CD14-positive monocyte (primary cell): ENCODE measurements around the gene OR2T8. TPM values are rescaled to one million over a fixed set of nuclear protein-coding genes. Genes with fewer than 3 reads are reported as not detected.

Source experiments
- DNase-seq, 3 donors: peaks; one replicate each; pipeline ENCODE4 v3.0.0-alpha.2; 2011 to 2022
- H2AFZ ChIP-seq: 2 replicates; pipeline ENCODE4 v1.6.0; 2012; ENCODE audit warnings: mild to moderate bottlenecking, low read depth, low read length, inconsistent platforms; ENCODE audit not compliant: insufficient read depth, poor library complexity, severe bottlenecking
- H3K27ac ChIP-seq, 2 donors: 1 replicate in 1 of 2; 2 replicates in 1 of 2; pipeline ENCODE4 v1.5.1; 2012 to 2013; ENCODE audit warnings: low read length in 2 of 2, control low read depth in 1 of 2, inconsistent platforms in 1 of 2, low read depth in 1 of 2, mild to moderate bottlenecking in 1 of 2
- H3K27me3 ChIP-seq, 2 donors: one replicate each; pipeline versions ENCODE4 v1.6.0 to v1.6.1; 2011 to 2013; ENCODE audit warnings: low read length in 2 of 2; ENCODE audit not compliant: control insufficient read depth in 2 of 2, insufficient read depth in 2 of 2
- H3K36me3 ChIP-seq, 2 donors: replicated peaks in 1 of 2; 1 replicate in 1 of 2; 2 replicates in 1 of 2; pipeline versions ENCODE4 v1.5.1 to v1.6.1; 2012 to 2013; ENCODE audit warnings: low read length in 2 of 2, control low read depth in 1 of 2, inconsistent platforms in 1 of 2, mild to moderate bottlenecking in 1 of 2; ENCODE audit not compliant: insufficient read depth in 2 of 2, control insufficient read depth in 1 of 2
- H3K4me1 ChIP-seq, 2 donors: 1 replicate in 1 of 2; 2 replicates in 1 of 2; pipeline versions ENCODE4 v1.5.1 to v1.6.1; 2012 to 2013; ENCODE audit warnings: low read length in 2 of 2, control low read depth in 1 of 2, inconsistent platforms in 1 of 2, mild to moderate bottlenecking in 1 of 2, moderate library complexity in 1 of 2; ENCODE audit not compliant: insufficient read depth in 2 of 2, control insufficient read depth in 1 of 2
- H3K4me2 ChIP-seq: replicated peaks from 2 replicates; pipeline ENCODE3; 2012; ENCODE audit warnings: low read length, moderate library complexity, mild to moderate bottlenecking; ENCODE audit not compliant: poor library complexity, severe bottlenecking; ENCODE audit errors: extremely low read depth
- H3K4me3 ChIP-seq, 3 experiments: fragments of 200-600 bp in 1 of 3; sonication (generic) in 1 of 3; replicated peaks in 1 of 3; 1 replicate in 2 of 3; 2 replicates in 1 of 3; pipeline ENCODE4 v1.5.1; 2011 to 2013; ENCODE audit warnings: low read length in 3 of 3, mild to moderate bottlenecking in 3 of 3, control low read depth in 2 of 3, low read depth in 2 of 3, inconsistent platforms in 1 of 3, moderate library complexity in 1 of 3
- H3K79me2 ChIP-seq: 2 replicates; pipeline ENCODE4 v1.6.0; 2012; ENCODE audit warnings: mild to moderate bottlenecking, control low read depth, inconsistent platforms, low read length, moderate library complexity; ENCODE audit not compliant: insufficient read depth
- H3K9ac ChIP-seq: 2 replicates; pipeline ENCODE4 v1.6.0; 2017; ENCODE audit warnings: low read length, mild to moderate bottlenecking; ENCODE audit not compliant: insufficient read depth, poor library complexity, severe bottlenecking
- H3K9me3 ChIP-seq, 2 donors: replicated peaks in 1 of 2; 1 replicate in 1 of 2; 2 replicates in 1 of 2; pipeline versions ENCODE4 v1.5.1 to v1.6.1; 2012 to 2013; ENCODE audit warnings: low read length in 2 of 2, control low read depth in 1 of 2; ENCODE audit not compliant: control insufficient read depth in 1 of 2, insufficient read depth in 1 of 2
- H4K20me1 ChIP-seq: 2 replicates; pipeline ENCODE4 v1.6.0; 2012; ENCODE audit warnings: mild to moderate bottlenecking, low read length, control low read depth, moderate library complexity; ENCODE audit not compliant: insufficient read depth
- H3K27ac Mint-ChIP-seq, 7 donors: one replicate each; pipeline ENCODE4 v1.8.0; 2020; ENCODE audit warnings: mild to moderate bottlenecking in 7 of 7, mixed read lengths in 7 of 7, moderate library complexity in 6 of 7, inconsistent platforms in 2 of 7
- H3K27me3 Mint-ChIP-seq, 3 donors: one replicate each; pipeline ENCODE4 v1.8.0; 2021 to 2022; ENCODE audit warnings: low read depth in 3 of 3, mild to moderate bottlenecking in 3 of 3, mixed read lengths in 3 of 3, moderate library complexity in 3 of 3, inconsistent platforms in 1 of 3
- H3K36me3 Mint-ChIP-seq, 2 donors: one replicate each; pipeline ENCODE4 v1.8.0; 2020; ENCODE audit warnings: mixed read lengths in 2 of 2, inconsistent platforms in 1 of 2, mild to moderate bottlenecking in 1 of 2
- H3K4me1 Mint-ChIP-seq: one replicate; pipeline ENCODE4 v1.8.0; 2020; ENCODE audit warnings: mild to moderate bottlenecking, mixed read lengths
- H3K4me3 Mint-ChIP-seq, 2 donors: one replicate each; pipeline ENCODE4 v1.8.0; 2020; ENCODE audit warnings: mild to moderate bottlenecking in 2 of 2, mixed read lengths in 2 of 2, moderate library complexity in 1 of 2
- H3K9me3 Mint-ChIP-seq, 7 donors: one replicate each; pipeline ENCODE4 v1.8.0; 2020 to 2022; ENCODE audit warnings: mixed read lengths in 7 of 7, mild to moderate bottlenecking in 6 of 7, moderate library complexity in 6 of 7, inconsistent platforms in 2 of 7
- CTCF ChIP-seq: fragments of 200-600 bp; IDR thresholded peaks from one replicate; pipeline ENCODE4 v1.8.0; 2022; ENCODE audit warnings: antibody characterized with exemption, mild to moderate bottlenecking
- WGBS: methylation state at CpG from one replicate; pipeline ENCODE4 v1.1.5; 2013; ENCODE audit warnings: missing lambda C conversion rate; ENCODE audit not compliant: insufficient coverage; 5-methylcytosine and 5-hydroxymethylcytosine counted together
- intact Hi-C, 2 donors: fragments of 100-400 bp; cut with micrococcal nuclease; formaldehyde crosslinking; loops; one replicate each; pipeline versions ENCODE4 v1.15.0 to v1.15.1; 2023
- polyA plus RNA-seq, 3 donors: library from polyadenylated mRNA; depleted of rRNA in 1 of 3; unstranded in 2 of 3; stranded (reverse) in 1 of 3; fragments of 300-500 nt in 2 of 3; fragments of >200 nt in 1 of 3; fragmentation: Illumina TruSeq in 2 of 3; gene quantifications; 1 replicate in 2 of 3; 2 replicates in 1 of 3; pipeline ENCODE4 v1.2.3, GENCODE V29; 2012 to 2021

The OR2T8 gene
- polyA plus RNA-seq, 3 donors: not detected

- no peaks in the 10 kb centered on the region for H3K79me2 ChIP-seq
- no peaks in the 10 kb centered on the region for H3K27me3 ChIP-seq
- Mint-ChIP-seq H3K27me3 (peaks cover 0 to 2% (median 0%) of the 10 kb centered on the region in 3 donors), H3K36me3 (peaks cover 0 to 2% of the 10 kb centered on the region in 2 donors), H3K27ac (no peak overlapping the region), H3K4me3 (no peak overlapping the region), H3K4me1 (no peaks in the 10 kb centered on the region), H3K9me3 (peaks cover 0 to 28% (median 0%) of the 10 kb centered on the region in 7 donors)
- no peak overlapping the region for H3K4me2 ChIP-seq
- no peak overlapping the region for H3K9ac ChIP-seq
- H3K4me1 ChIP-seq: no peaks in the 10 kb centered on the region
- no peak overlapping the region for H3K4me3 ChIP-seq
- TF ChIP-seq CTCF: no peak
- no peak for DNase-seq
- H3K9me3 ChIP-seq: peaks cover 0 to 23% of the 10 kb centered on the region in 2 donors
- H2AFZ ChIP-seq: no peak overlapping the region
- H3K36me3 ChIP-seq: no peaks in the 10 kb centered on the region
- intact Hi-C loops: no loop called here
- H3K27ac ChIP-seq: no peak overlapping the region
- H4K20me1 ChIP-seq: no peaks in the 10 kb centered on the region
- WGBS: 85% methylated on average over 14 of the region's 14 CpGs
Measured at GRCh38 chr1:247895976-247896375, 24.1 kb upstream of the OR2T8 start.

GRCh38 chr1:247904122-247904521 is 15.9 kb upstream of the OR2T8 start:
- H3K4me1 ChIP-seq: peaks cover 0 to 4% of the 10 kb centered on the region in 2 donors
- TF ChIP-seq CTCF: no peak
- H2AFZ ChIP-seq: no peak overlapping the region
- Mint-ChIP-seq H3K9me3 (peaks cover 3 to 27% (median 8%) of the 10 kb centered on the region in 7 donors), H3K4me1 (peaks cover 27% of the 10 kb centered on the region), H3K36me3 (no peaks in the 10 kb centered on the region), H3K4me3 (no peak overlapping the region), H3K27ac (no peak overlapping the region), H3K27me3 (peaks cover 0 to 3% (median 2%) of the 10 kb centered on the region in 3 donors)
- H3K27ac ChIP-seq: no peak overlapping the region
- intact Hi-C loops: no loop called here
- H3K4me3 ChIP-seq: no peak overlapping the region
- H3K4me2 ChIP-seq: no peak overlapping the region
- no peak overlapping the region for H3K9ac ChIP-seq
- WGBS: 90% methylated on average over 2 of the region's 6 CpGs
- H3K9me3 ChIP-seq: no peaks in the 10 kb centered on the region
- DNase-seq: no peak
- H3K27me3 ChIP-seq: no peaks in the 10 kb centered on the region
- no peaks in the 10 kb centered on the region for H3K36me3 ChIP-seq
- no peaks in the 10 kb centered on the region for H4K20me1 ChIP-seq
- H3K79me2 ChIP-seq: no peaks in the 10 kb centered on the region
